HG03108 (cell line): ENCODE data around the gene FAAP100.
"Not testable (repeated sequence)": the region's sequence is repeated elsewhere in the genome, so short reads cannot be mapped to it uniquely, and the experiment has no call there.

Experiments used
- ATAC-seq: cut with Tn5 transposase; IDR thresholded peaks from one replicate; pipeline ENCODE4 v1.9.1; 2021; ENCODE audit warnings: moderate library complexity; ENCODE audit not compliant: unreplicated experiment

FAAP100 gene

GRCh38 chr17:81538651-81539570 is 13.2 kb downstream of the FAAP100 start:
- no peak for ATAC-seq

- ATAC-seq: no peak
Measured at GRCh38 chr17:81537856-81538555, 14.1 kb downstream of the FAAP100 start.

DNA sequence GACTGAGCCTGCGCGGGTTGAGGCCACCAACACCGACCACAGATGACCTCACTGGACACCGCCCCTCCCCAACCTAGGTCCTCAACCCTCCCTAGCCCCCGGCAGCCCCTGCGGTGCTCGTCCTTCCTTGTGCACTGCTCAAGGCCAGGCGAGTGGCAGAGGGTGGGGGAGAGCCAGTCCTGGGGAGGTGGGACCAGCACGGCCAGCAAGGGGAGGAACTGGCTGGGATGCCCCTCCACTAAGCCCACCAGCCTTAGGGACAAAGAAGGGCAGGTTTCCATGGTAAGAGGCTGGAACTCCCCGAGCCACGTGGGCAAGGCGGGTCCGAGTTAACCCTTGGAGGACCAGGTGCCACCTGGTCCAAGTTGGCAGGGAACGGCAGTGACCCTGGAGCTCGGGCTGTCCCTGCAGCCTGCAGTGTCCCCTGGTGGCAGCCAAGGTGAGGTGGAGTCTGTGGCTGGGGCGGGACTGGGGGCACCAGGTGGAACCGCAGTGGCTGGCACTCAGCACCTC is 14.8 kb downstream of the FAAP100 start:
- ATAC-seq: no peak

GRCh38 chr17:81536299-81537290 is 15.6 kb downstream of the FAAP100 start:
- no peak for ATAC-seq

DNA sequence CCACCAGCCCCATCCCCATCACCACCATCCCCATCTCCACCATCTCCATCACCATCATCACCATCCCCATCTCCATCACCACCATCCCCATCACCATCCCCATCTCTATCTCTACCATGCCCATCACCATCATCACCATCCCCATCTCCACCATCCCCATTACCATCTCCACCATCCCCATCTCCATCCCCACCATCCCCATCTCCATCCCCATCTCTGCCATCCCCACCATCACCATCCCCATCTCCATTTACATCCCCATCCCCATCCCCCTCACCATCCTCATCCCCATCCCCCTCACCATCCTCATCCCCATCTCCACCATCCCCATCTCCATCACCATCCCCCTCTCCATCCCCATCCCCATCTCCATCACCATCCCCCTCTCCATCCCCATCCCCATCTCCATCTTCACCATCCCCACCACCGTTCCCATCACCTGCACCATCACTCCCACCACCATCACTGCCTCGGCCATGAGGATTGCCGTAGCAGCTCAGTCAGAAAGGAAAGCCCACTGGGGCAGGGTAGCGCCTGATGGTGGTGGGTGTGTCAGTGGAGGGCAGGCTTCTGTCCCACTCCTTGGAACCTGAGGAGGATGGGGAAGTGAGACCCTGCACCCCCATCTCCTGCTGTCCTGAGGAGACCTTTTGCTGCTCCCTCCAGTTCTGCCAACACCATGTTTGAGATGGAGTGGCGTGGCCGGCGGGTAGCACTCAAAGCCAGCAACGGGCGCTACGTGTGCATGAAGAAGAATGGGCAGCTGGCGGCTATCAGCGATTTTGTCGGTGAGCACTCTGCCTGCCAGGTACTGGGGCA is 16.5 kb downstream of the FAAP100 start:
- no peak for ATAC-seq

DNA sequence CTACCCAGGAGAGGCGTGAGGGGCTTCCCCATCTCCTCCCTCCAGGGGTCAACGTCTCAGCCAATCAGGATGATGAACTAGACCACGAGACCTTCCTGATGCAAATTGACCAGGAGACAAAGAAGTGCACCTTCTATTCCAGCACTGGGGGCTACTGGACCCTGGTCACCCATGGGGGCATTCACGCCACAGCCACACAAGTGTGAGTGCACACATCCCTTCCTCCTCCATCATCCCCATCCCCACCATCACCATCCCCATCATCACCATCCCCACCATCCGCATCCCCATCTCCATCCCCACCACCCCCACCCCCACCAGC is 17.2 kb downstream of the FAAP100 start:
- ATAC-seq: no peak

GRCh38 chr17:81534157-81535006 is 17.8 kb downstream of the FAAP100 start:
- ATAC-seq: no peak

DNA sequence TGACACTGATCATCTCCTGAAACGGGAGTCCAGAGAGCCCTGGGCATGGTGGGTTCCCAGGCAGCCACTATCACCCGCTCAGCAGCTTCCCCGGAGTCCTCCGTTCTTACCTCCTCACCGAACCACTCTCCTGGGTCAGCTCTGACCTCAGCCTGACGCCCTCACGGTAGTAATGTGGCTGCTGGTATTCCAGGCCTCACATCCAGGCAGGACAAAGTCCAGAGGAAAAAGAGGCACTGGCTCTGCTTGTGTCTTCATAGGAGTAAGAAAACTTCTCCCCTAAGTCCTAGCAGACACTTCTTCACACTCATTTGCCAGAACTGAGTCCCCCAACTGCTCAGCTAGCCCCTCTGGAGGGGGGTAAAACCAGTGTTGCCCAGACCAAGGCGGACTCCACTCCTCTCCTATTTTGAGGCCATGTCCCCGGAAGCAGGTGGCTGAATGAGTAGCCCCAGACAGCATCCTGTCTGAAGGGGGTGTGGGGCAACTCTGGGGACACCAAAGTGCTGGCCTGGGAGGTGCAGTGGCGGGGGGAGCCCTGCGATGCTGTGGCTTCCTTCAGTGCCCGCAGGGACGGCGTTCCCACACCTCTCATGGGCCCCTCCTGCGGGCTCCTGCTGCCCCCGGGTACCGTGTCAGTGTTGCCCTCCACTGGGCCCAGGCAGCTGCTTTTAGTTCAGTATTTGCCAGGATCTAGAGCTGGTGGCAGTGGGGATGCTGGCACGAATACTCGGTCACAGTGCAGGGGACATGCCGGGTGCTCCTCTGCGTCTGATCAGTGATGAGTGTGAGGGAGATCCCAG is 18.6 kb downstream of the FAAP100 start:
- no peak for ATAC-seq

- ATAC-seq: no peak
Measured at GRCh38 chr17:81532490-81533287, 19.5 kb downstream of the FAAP100 start.

DNA sequence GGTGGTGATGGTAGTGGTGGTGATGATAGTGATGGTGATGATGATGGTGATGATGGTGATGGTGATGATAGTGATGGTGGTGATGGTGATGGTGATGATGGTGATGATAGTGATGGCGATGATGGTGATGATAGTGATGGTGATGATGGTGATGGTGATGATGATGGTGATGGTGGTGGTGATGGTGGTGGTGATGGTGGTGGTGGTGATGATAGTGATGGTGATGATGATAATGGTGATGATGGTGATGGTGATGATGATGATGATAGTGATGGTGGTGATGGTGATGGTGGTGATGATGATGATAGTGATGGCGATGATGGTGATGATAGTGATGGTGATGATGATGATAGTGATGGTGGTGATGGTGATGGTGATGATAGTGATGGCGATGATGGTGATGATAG is 20.2 kb downstream of the FAAP100 start:
- not testable (repeated sequence) for ATAC-seq

DNA sequence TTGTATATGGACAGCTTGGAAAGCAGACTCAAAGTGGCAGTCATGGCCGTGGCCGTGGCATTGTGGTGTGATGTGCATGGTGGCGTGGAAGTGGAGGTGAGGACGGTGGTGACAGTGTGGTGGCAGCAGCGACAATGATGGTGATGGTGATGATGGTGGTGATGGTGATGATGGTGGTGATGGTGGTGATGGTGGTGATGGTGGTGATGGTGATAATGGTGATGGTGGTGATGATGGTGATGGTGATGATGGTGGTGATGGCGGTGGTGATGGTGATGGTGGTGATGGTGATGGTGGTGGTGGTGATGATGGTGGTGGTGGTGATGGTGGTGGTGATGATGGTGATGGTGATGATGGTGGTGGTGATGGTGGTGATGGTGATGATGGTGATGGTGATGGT is 21.1 kb downstream of the FAAP100 start:
- not testable (repeated sequence) for ATAC-seq

DNA sequence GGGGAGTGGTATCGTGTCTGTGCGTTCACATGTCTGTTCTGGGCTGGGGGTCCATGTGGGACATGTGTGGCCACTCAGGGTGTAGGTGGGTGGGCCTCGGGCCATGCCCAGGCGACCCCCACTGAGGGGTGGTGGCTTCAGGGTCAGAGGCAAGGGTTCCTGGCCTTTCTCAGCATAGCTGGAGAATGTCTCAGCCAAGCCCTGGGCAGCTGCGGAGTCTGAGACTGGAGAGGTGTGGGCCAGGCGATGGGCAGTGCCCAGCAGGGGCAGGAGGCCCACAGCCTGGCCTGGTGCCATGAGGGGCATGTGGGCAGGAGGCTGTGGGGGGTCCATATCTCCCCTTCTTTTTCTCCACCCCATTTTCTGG is 22.7 kb downstream of the FAAP100 start:
- ATAC-seq: no peak

DNA sequence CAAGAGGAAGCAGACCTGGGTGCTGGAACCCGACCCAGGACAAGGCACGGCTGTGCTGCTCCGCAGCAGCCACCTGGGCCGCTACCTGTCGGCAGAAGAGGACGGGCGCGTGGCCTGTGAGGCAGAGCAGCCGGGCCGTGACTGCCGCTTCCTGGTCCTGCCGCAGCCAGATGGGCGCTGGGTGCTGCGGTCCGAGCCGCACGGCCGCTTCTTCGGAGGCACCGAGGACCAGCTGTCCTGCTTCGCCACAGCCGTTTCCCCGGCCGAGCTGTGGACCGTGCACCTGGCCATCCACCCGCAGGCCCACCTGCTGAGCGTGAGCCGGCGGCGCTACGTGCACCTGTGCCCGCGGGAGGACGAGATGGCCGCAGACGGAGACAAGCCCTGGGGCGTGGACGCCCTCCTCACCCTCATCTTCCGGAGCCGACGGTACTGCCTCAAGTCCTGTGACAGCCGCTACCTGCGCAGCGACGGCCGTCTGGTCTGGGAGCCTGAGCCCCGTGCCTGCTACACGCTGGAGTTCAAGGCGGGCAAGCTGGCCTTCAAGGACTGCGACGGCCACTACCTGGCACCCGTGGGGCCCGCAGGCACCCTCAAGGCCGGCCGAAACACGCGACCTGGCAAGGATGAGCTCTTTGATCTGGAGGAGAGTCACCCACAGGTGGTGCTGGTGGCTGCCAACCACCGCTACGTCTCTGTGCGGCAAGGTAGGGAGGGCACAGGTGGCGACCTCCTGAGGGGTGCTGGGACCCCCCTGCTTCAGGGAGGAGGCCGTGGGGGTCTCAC is 23.3 kb downstream of the FAAP100 start:
- ATAC-seq: no peak

GRCh38 chr17:81528384-81528650 is 23.8 kb downstream of the FAAP100 start:
- ATAC-seq: no peak

GRCh38 chr17:81527591-81528383 is 24.4 kb downstream of the FAAP100 start, which contains the start of gene FSCN2:
FSCN2 (plus strand) TSS chr17:81528377; CDS start chr17:81528532, 155 bp downstream.
- ATAC-seq: no peak
